Gastroesophageal sphincter (tissue), 3 donors: Measurements from ENCODE around the gene RPL18.

Experiments used
- EP300 ChIP-seq: sonication (generic); formaldehyde crosslinking; IDR thresholded peaks from one replicate; pipeline ENCODE4 v1.6.1; 2017; ENCODE audit warnings: antibody characterized with exemption, mild to moderate bottlenecking
- POLR2A ChIP-seq, 2 donors: fragments of 450-650 bp; IDR thresholded peaks; one replicate each; pipeline ENCODE4 v1.6.1; 2017; ENCODE audit warnings: antibody characterized with exemption in 2 of 2, mild to moderate bottlenecking in 2 of 2, moderate library complexity in 1 of 2
- TF ChIP-seq, protein P1 (sequence below), 4 experiments: fragments of 200-600 bp in 2 of 4; fragments of 450-650 bp in 2 of 4; sonication (generic) in 1 of 4; IDR thresholded peaks; one replicate each; pipeline ENCODE4 v1.5.1; 2017 to 2019; ENCODE audit warnings: antibody characterized with exemption in 4 of 4, mild to moderate bottlenecking in 2 of 4, moderate library complexity in 2 of 4

DNA sequence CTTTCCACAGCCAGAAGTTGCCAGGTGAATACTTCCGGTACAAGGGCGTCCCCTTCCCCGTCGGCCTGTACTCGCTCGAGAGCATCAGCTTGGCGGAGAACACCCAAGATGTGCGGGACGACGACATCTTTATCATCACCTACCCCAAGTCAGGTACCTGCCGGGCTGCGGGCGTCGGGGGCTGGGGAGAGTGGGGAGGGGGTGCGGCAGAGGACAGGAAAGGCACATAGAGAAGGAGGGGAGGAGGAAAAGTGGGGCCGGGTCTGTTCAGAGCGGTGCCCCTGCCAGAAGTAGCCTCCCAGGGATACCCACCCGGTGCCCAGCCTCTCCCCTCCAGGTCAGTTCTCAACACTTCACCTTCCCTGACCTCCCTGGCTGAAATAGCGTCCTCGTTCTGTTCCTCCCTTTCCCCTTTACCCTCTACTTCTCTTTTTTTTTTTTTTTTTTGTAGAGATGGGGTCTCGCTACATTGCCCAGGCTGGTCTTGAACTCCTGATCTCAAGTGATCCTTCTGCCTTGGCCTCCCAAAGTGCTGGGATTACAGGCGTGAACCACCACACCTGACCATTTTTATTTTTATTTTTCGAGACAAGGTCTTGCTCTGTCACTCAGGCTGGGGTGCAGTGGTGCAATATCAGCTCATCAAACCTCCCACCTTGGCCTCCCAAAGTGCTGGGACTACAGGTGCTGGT is 42.9 kb downstream of the RPL18 start:
- TF ChIP-seq POLR2A (IDR thresholded peaks at IDR 0.05) (no peak), EP300 (no peak)
- TF ChIP-seq, protein P1, sequence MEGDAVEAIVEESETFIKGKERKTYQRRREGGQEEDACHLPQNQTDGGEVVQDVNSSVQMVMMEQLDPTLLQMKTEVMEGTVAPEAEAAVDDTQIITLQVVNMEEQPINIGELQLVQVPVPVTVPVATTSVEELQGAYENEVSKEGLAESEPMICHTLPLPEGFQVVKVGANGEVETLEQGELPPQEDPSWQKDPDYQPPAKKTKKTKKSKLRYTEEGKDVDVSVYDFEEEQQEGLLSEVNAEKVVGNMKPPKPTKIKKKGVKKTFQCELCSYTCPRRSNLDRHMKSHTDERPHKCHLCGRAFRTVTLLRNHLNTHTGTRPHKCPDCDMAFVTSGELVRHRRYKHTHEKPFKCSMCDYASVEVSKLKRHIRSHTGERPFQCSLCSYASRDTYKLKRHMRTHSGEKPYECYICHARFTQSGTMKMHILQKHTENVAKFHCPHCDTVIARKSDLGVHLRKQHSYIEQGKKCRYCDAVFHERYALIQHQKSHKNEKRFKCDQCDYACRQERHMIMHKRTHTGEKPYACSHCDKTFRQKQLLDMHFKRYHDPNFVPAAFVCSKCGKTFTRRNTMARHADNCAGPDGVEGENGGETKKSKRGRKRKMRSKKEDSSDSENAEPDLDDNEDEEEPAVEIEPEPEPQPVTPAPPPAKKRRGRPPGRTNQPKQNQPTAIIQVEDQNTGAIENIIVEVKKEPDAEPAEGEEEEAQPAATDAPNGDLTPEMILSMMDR (IDR thresholded peaks at IDR 0.05): no peak
